Activated CD4-positive, alpha-beta T cell treated with anti-CD3 and anti-CD28 coated beads, Interleukin-10, Interleukin-2, amounts not matched to agents 100 ng/mL and 50 ng/mL, durations not matched to agents 16 hours and 8 hours (primary cell): Measurements from ENCODE around the gene ADM.
"Not testable (repeated sequence)": the region's sequence is repeated elsewhere in the genome, so short reads cannot be mapped to it uniquely, and the experiment has no call there.

Experiments used
- DNase-seq: peaks from one replicate; pipeline ENCODE4 v3.0.0-alpha.2; 2020

Gene ADM, protein sequence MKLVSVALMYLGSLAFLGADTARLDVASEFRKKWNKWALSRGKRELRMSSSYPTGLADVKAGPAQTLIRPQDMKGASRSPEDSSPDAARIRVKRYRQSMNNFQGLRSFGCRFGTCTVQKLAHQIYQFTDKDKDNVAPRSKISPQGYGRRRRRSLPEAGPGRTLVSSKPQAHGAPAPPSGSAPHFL

DNA sequence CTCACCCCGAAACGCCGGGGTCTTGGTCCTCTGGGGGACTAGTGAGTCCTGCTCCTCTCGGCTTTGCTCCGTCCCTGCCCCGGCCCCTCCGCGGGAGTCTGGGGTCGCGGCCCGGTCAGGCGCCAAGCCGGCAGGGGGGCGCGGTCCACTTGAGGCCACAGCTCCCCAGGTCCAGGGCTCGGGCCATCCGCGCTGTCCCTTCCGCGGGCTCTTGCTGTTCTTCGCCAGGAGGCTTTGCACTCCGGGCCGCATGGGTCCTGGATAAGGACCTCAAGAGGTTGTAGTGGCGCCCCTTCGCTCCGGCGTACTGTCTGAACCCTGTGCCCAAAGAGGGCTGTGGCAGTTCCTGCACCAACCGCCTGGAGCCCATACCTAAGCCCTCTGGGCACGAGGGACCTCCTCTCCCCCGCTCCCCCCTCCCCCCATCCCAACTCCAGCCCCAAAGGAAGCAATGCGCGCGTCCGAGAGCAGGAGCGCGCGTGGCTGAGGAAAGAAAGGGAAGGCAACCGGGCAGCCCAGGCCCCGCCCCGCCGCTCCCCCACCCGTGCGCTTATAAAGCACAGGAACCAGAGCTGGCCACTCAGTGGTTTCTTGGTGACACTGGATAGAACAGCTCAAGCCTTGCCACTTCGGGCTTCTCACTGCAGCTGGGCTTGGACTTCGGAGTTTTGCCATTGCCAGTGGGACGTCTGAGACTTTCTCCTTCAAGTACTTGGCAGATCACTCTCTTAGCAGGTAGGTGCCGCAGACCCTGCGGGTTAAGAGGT lies at the start of gene ADM:
Gene ADM, plus strand, starts transcription at position 579 of the 767 bp plus-strand sequence. CDS start 628 bp downstream, outside the sequence.
- DNase-seq = peak; percentile 30

DNA sequence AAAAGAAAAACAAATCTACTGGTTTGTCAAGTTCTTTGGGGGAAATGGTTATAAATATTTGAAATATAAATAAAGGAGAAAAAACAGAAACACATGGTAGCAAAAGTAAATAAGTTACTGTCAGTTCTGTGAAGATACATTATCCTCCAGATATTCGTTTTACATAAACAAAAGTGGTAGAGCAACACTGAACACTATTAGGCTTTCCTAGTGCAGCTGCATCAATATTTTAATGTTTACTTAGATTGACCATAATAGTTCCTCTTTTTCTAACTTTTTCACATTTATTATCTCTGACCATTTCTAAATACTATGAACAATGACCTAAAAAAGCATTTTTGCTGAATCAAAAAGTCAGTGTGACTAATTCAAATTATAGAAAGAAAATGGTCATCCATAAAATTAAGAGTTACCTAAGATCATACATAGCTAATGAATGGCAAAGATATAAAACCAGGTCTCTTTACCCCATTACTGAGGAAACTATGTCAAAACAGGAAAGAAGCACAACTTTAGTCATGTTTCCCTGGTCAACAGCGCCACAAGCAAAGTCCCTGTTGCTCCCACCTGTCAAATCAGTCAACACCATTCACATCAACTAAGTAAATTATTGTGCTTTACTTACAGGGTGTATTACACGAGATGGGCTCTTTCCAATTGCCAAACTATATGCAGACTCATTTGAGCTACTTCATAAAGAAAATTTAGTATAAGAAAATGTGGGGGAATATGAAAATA lies 49.3 kb upstream of the ADM start:
- DNase-seq = no peak

DNA sequence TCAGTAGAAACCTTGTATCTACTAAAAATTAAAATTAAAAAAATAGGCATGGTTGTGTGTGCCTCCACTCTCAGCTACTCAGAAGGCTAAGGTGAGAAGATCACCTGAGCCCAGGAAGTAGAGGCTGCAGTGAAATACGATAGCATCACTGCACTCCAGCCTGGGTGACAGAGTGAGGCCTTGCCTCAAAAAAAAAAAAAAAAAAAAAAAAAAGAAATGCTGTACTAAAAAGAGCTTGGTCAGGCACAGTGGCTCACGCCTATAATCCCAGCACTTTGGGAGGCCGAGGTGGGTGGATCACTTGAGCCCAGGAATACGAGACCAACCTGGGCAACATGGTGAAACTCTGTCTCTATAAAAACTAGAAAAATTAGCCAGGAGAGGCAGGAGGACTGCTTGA lies 47.4 kb upstream of the ADM start:
- DNase-seq = no peak

DNA sequence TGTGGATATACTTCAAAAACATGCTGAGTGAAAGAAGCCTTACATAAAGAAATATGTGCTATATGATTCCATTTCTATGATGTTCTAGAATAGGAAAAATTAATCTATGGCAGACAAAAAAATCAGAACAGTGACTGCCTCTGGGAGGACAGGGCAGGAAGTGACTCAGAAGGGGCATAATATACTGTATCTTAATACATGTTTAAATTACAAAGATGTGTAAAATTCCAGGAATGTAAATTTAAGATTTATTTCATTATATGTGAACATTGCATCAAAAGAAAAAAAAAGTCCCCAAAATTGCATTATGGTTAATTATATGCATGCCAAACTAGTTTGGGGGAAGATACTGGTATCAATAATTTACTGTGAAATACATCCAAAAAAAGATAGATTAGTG lies 43.1 kb upstream of the ADM start:
- DNase-seq = no peak

DNA sequence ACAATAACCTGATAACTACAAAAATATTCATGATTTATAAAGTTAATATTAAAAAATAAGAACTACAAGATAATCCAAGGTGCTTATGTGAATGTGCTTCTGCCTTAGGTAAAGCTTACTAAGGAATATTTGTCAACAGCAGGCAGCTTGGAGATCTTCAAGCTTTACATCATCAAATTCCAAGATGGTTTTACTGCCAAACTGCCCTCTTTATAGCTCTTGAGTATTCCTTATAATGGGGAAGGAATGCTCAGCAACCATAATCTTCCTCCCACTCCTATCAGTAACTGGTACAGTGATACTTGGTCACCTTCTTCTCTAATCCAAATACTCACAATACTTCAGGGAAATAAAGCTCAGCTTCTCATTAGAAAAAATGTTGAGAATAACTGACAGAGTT lies 40.9 kb upstream of the ADM start:
- DNase-seq = no peak

DNA sequence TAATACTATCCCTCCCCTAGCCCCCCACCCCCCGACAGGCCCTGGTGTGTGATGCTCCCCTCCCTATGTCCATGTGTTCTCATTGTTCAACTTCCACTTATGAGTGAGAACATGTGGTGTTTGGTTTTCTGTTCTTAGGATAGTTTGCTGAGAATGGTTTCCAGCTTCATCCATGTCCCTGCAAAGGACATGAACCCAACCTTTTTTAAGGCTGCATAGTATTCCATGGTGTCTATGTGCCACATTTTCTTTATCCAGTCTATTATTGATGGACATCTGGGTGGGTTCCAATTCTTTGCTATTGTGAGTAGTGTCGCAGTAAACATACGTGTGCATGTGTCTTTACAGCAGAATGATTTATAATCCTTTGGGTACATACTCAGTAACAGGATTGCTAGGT lies 40.2 kb upstream of the ADM start:
- DNase-seq = not testable (repeated sequence)

DNA sequence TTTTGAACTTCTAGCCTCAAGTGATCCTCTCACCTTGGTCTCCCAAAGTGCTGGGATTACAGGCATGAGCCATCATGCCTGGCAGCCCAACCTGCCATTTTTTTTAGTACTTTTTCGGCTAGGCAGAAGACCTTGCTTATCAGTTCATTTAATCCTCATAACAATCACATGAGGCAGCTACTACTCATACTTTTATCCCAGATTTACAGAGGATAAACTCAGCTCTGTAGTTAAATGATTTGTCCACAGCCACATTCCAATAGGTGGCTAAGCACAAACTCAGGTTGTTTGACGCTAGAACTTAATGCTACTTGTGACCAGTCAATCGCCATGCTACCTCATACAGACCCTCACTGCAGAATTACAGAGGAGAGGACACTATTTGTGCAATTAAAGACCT lies 38.9 kb upstream of the ADM start:
- DNase-seq = no peak

DNA sequence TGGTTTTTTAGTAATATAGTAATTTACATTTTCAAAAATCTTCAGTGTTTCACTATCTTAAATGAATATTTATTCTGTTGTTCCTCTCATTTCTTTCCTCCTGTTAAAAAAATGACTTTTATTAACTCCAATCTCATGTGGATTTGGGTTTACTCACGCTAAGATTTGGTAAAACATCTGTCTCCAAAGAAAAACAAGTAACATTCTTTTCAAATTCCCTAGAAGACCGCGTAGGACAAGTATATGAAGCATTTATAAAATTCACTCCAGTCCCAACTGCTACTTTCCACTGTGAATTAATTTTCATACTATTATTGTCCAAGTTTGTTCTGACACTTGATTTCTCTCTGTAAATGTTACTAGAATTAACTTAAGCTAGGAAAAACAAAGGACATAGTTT lies 37.1 kb upstream of the ADM start:
- DNase-seq = no peak

DNA sequence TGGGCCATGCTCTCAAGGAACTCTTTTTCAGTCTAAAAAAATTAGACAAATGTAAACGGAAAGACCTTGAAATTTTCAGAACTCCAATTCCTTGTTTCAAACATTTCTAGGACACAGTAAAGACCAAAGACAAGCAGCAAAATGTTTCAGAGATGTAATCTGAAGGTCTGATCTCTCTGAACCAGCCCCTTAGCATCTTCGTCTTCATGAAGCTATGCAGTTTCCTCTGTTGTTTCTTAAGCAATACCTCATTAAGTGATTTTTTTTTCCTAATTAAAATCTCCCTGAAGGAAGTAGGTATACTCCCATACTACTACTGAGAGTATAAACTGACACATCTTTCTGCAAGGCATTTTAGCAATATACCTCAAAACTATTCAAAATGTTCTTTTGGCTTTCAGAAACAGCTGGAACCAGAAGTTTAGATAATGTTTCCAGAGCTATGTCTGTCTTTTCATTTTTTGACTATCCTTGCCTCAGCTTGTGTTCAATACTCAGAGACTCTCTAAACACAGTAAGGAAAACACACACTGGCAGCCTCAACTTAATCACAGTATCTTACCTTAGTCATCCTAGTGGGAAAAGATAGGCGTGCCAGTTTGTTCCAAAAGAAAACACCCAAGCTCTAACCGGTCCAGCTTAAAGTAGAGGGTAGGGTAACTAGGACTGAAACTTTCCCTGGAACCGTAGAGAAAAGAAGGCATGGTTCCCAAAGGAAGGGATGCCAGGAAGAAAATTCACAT lies 36.0 kb upstream of the ADM start:
- DNase-seq = no peak

DNA sequence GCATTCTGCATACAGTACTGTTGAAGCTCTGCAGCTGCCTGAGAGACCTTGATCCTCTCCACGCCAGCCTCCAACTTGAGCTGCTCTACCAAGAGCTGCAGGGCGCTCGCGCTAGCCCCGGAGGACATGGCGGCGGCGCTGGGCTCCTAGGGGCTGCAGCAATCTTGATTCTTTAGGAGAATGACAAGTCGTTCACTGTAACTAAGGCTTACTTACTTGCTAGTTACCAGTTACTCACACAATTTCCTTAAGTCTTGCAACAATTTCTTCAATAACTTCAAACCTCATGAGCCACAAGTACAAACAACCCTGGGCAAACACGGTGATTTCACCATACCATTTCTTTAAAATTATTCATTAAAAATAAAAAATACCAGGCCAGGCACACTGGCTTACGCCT lies 32.7 kb upstream of the ADM start:
- no peak for DNase-seq

DNA sequence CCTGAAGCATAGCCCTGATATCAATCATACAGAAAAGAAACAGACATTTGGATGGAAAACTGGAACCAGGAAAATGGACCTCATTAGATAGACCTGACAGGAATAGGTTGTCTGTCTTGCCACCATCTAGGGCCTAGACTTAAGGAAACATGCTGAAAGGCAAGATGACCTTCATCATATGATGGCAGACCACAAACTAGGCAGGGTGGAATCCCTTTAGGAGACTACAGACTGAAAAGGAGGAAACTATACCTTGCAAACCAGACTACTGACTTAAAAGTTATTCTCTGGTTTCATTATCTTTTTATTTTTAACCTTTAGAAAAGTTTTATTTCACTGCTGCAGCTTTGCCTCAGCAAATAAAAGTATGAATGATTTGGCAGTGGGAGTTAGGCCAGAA lies 31.1 kb upstream of the ADM start:
- no peak for DNase-seq

DNA sequence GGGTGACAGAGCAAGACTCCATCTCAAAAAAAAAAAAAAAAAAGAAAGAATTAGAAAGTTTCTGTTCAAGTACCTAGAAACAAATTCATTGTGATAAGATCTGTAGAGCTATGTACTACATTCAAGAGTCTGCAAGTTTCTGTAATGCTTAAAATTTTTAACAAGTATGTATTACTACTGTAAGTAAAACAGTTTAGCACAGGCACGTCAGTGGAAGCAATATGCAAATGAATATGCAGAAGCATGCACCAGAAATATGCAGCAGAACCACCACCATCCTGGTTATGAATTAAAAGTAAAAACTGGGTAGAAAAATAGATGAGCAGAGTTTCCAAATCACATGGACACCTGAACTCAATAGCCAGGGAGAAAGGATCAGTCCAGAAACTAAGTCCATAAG lies 30.1 kb upstream of the ADM start:
- DNase-seq = no peak

DNA sequence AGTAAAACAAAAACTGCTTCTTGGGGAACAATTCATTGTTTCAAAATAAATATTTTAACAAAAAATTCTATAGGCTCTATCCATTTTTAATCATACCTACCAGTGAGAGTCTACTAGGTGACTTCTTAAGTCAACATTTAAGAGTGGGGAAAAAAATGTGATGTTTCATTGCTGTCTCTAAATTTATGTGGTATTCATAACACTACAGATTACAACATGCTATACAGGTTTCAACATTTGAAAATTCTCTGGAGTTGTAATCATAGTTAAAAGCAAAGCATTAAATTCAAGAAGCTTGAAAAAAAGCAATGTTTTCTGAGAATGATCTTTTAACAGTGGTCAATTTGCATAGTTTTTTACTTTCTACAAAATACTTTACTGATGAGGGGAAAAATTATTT lies 29.2 kb upstream of the ADM start:
- no peak for DNase-seq

DNA sequence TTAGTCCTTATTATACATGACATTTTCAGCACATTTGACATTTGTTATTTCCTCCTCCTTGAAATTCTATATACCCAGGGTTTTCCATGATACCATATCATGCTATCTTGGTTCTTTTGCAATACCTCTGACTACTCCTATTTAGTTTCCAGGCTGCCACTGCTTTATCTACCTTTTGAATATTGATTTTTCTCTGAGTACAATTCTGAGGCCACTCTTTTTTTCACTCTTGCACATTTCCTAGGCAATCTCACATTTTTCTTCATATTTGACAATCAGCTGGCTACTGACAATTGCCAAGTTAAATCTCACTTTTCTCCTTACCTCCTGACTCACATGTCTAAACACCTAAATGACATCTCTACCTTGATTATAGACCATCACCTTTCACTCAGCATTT lies 22.8 kb upstream of the ADM start:
- DNase-seq = no peak

DNA sequence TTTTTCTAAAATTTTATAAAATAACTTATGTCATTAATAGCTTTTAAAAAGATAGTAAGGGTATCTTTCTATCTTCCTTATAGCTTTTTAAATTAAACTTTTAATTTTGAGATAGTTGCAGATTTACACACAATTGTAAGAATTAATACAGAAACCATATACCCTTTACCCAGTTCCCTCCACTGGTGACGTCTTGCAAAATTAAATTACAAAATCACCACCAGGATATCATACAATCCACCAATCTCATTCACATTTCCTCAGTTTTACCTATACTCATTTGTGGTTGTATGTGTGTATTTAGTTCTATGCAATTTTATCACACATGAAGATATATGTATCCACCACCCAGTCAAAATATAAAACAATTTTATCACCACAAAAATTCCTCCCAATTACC lies 20.9 kb upstream of the ADM start:
- no peak for DNase-seq

DNA sequence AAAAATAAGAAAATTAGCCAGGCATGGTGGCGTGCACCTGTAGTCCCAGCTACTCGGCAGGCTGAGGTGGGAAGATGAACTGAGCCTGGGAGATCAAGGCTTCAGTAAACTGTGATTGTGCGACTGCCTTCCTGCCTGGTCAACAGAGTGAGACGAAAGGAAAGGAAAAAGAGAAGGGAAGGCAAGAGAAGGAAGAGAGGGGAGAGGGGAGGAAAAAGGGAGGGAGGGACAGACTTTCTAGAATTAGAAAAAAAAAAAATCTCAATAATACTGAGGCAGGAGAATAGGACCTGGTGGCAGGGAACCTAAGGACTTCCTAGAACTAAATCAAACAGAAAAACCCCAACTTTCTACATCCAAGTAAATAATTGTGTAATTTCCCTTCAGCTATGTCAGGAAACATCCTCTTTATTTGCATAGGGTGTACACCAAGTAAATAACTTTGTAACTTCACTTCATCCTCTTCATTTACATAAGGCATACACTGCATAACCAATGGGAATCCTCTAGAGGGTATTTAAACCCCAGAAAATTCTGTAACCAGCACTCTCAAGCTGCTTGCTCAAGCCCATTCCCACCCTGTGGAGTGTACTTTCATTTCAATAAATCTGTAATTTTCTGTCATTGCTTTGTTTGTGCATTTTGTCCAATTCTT lies 19.6 kb upstream of the ADM start:
- DNase-seq = no peak

DNA sequence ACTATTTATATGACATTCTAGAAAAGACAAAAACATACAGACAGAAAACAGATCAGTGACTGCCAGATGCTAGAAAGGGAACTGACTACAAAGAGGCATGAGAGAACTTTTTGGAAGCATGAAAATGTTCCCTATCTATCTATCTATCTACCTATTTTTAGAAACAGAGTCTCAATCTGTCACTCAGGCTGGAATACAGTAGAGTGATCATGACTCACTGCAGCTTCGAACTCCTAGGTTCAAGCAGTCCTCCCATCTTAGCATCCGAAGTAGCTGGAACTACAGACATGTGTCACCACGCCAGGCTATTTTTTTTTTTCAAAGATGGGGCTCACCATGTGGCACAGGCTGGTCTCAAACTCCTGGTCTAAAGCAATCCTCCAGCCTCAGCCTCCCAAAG lies 17.7 kb upstream of the ADM start:
- no peak for DNase-seq

DNA sequence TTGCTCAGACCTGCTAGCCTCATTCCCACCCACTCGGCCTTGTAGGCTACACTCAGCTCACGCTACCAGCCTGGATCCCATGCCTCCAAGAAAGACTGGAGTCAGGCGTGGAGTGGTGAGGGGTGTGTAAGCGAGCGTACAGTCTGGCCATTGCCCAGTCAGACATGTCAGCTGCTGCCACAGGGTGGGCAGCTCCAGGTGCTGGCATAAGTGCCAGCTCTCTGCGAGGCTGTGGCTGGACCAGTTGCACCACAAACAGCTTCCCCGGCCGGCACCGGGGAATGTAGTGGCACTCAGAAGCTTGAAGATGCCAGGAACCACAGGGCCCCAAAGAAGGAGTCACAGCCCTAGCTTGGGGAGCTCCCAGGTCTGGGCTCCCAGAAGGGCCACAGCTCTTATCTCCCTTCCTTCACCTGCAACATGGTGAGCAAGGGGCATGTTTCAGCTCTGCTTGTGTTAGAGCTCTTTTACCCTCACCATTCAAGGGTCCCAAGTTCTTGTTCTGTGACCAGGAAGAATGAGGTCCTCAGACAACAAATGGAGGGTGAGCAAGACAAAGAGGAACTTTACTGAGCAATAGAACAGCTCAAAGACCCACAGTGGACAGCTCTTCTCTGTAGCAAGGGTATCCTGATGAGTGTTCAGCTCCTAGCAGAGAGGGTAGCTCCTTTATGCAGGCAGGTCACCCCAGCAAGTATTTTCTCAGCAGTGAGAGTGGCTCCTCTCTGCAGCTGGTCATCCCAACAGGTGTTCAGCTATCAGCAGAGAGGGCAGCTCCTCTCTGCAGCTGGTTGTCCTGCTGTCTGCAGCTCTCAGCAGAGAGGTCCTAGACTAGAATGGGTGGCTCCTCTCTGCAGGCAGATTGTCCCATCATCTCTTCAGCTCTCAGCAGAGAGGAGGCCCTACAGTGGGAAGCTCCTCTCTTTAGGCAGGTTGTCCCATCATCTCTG lies 16.8 kb upstream of the ADM start:
- DNase-seq = no peak

DNA sequence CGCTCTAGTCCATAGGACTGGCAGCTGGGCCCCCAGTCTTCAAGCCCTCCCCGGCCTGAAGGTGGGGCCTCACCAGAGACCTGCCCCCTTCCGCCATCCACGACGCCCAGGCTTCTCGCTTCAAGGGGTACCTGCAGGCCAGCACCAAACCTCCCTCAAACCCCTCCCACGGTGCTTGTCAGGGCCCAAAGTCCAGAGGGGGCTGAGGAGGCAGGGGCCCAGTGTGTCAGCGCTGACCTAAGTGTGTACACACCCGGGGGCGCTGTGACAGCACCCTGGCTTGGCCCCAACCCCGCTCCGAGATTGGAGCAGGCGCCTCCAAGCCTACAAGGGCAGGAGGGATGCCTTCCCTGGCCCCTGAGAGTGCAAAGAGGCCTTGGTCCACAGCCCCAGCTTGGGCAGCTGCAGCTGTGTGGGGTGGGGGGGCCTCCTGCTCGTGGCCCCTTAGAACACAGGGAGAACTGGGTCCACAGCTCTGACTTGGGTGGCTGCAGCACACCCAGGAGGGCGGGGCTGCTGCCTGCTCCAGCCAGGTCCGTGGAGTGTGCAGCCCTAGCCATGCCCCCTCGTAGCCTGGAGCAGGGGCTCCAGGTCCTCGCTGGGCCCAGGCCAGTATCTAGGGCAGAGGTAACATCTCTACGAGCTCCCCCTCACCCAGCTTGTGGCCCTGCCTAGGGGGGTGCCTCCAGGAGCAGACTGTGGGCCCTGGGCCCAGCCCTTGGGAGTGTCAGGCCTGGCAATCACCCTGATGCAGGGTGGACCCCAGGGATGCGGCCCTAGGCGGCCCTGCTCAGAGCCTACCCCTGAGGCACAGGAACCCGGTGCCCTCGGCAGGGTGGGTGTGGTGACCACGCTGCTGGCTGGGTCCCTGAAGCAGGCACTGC lies 15.8 kb upstream of the ADM start:
- no peak for DNase-seq

DNA sequence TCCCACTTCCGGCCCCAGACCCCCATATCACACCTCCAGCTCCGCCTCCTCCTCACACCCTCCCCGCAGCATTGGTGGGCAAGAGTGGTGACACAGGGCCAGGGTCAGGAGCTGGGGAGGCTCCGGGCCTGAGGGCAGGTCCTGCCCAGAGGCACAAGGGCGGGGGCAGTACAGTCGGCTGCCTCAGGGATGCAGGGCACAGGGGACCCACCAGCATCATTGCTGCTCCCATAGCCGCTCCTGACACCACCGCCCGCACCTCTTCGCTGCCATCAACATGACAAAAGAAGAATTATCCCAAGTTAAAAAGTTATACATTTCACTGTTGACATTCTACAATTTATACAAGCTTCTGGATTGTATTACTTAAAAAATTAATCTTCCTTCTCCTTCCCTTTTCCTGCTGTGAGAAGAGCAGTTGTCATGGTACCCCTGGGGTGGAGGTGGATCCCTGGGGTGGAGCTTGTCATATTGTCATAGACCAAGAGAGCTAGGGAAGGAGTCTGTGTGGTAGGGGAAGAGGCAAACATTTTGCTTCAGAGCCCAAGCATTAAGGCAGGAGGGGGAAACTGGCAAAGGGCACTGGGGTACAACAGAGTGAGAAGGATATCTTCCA lies 15.0 kb upstream of the ADM start:
- DNase-seq = no peak
